GM12864 (cell line): ENCODE results near the gene HTT.

ENCODE experiments used
- DNase-seq: peaks from one replicate; pipeline ENCODE4 v3.0.0-alpha.2; 2011; ENCODE audit warnings: low read depth
- H3K4me3 ChIP-seq: 2 replicates; pipeline ENCODE4 v1.5.1; 2011; ENCODE audit warnings: mild to moderate bottlenecking, low read depth, low read length, control low read depth
- TF ChIP-seq, protein P1 (sequence below): IDR thresholded peaks from 2 replicates; pipeline ENCODE4 v1.5.1; 2011; ENCODE audit warnings: low read depth, mild to moderate bottlenecking, moderate library complexity, low read length, control low read depth, inconsistent platforms; ENCODE audit errors: missing control alignments

HTT gene

DNA sequence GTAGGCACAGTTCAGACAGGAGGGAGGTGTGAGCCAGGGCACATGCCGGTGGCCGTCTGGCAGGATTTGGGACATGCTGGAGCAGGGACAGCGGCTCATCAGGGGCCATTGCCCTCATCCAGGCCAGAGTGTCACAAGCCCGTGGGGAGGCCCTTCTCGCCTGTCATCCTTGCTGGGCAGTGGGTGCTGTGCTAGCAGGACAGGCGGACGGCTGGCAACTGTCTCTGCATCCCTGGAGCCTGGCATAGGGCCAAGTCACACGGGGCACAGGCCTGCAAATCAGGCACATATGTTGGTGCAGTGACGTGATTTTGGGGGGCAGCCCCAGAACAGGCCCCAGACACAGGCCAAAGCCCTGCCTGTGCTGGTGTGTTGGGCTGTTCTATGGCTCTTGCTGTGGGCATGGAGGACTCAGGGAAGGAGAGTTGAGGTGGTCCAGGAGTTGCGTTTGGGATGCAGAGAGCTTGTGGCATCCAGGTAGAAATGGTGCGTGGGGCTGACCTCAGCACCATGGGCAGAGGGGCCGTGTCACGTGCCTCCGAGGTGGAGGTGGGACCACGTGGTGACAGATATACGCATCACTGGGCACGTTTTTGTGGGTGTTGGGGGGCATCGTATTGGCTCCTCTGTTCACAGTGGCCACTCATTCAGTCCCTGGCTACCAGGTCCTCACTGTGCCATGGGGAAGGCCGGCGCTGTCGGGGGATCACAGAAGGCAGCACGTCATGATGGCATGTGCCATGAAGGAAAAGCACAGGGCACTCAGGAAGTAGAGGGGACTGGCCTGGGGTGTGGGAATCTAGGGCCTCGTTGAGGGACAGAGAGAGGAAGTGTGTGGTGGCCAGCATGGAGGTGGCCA, 159.9 kb downstream of the HTT start:
- TF ChIP-seq, protein P1, sequence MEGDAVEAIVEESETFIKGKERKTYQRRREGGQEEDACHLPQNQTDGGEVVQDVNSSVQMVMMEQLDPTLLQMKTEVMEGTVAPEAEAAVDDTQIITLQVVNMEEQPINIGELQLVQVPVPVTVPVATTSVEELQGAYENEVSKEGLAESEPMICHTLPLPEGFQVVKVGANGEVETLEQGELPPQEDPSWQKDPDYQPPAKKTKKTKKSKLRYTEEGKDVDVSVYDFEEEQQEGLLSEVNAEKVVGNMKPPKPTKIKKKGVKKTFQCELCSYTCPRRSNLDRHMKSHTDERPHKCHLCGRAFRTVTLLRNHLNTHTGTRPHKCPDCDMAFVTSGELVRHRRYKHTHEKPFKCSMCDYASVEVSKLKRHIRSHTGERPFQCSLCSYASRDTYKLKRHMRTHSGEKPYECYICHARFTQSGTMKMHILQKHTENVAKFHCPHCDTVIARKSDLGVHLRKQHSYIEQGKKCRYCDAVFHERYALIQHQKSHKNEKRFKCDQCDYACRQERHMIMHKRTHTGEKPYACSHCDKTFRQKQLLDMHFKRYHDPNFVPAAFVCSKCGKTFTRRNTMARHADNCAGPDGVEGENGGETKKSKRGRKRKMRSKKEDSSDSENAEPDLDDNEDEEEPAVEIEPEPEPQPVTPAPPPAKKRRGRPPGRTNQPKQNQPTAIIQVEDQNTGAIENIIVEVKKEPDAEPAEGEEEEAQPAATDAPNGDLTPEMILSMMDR, result no peak
- DNase-seq, result no peak
- no peak overlapping the region for H3K4me3 ChIP-seq

DNA sequence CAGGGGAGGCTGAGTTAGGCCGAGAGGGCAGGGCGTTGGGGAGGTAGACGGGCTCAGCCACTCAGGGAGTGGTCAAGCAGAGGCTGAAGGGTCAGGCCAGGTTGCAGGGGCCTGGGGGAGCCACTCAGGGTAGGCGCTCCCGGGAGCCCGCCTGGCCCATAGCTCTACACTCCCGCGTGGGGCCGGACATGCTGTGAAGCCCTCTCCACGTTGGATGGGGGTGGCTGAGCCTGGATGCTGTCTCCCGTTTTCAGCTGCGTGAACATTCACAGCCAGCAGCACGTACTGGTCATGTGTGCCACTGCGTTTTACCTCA, 160.5 kb downstream of the HTT start:
- DNase-seq, result no peak
- no peak overlapping the region for H3K4me3 ChIP-seq
- TF ChIP-seq, protein P1, result no peak

DNA sequence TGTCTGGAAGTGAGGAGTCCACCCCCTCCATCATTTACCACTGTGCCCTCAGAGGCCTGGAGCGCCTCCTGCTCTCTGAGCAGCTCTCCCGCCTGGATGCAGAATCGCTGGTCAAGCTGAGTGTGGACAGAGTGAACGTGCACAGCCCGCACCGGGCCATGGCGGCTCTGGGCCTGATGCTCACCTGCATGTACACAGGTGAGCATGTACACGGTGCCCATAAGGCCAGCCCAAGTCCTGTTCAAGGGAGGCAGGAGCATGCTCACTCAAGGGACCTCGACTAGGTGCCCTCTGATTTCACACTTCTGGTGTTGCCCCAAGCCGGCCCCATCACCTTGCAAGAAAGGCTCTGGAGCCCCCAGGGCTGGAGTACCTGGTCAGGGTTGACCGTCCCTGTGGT, 161.1 kb downstream of the HTT start:
- no peak for DNase-seq
- TF ChIP-seq, protein P1, result no peak
- no peak overlapping the region for H3K4me3 ChIP-seq

DNA sequence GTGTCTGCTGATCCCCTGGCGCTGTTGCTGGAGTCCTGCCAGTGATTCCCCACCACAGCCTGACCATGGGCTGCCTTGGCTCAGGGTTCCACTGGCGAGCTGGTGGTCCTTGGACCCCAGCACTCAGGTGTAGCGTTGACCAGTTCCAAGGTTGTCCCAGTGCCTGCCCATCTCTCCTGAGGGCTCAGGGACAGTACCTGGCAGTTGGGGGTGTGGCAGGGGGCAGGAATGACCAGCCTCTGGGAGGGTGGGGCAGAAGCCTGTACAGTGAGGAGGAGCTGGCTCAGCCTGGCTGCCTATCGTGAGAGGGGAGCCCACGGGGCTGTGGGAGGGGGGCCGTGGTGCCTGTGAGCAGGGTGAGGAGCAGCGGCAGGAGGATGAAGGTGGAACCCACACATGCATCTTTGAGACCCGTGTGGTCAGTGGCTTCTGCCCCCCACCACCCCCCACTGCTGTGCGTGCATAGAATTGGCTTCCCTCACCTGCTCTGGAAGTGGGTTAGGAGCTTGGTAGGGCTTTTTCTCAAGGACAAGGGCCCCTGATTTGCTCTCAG, 161.9 kb downstream of the HTT start:
- DNase-seq, result no peak
- no peak overlapping the region for H3K4me3 ChIP-seq
- TF ChIP-seq, protein P1, result no peak

DNA sequence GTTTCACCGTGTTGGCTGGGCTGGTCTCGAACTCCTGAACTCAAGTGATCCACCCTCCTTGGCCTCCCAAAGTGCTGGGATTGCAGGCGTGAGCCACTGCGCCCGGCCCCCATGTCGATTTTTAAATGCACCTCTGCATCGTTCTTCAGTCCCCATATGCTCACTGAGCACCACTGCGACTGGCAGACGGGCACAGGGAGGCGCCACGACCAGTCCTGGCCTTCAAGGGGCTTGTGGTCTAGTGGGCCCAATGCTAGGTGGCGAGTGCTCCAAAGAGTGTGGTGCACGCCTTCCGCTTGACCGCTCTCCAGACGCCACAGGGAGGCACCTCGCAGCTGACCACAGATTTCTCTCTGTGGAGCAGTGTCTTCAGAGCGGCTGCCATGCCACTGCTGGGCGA, 162.8 kb downstream of the HTT start:
- TF ChIP-seq, protein P1, result no peak
- DNase-seq, result no peak
- H3K4me3 ChIP-seq, result no peak overlapping the region

DNA sequence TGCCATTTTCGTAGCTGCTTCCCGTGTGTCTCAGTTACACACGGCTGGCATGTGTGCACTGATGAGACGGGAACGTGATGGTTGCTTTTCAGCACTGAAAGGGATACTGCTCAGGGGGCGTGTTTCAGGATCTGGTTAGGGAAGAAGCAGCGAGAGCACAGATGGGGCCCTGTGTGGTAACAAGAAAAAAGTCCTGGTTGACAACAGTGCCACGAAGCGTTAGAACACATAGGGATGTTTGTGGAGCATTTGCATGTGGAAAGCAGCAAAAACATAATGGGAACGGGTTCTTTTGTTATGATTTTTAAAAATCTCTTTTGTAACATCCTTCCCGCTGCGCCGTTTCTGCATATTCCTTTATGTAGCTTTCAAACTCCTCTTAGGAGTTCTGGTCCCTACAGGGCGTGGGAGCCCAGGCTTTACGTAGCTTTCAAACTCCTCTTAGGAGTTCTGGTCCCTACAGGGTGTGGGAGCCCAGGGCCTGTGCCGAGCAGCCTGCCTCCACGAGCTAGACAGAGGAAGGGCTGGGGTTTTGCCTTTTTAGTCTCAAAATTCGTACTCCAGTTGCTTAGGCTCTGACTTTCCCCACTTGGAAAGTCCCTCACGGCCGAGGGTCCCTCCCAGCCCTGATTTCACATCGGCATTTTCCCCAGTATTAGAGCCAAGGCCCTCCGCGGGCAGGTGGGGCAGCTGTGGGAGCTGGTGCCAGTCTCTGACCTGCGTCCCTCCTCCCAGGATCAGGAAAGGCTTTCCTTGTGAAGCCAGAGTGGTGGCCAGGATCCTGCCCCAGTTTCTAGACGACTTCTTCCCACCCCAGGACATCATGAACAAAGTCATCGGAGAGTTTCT, 163.5 kb downstream of the HTT start:
- no peak for DNase-seq
- H3K4me3 ChIP-seq, result no peak overlapping the region
- TF ChIP-seq, protein P1, result no peak
